ENCODE results near the gene DCST2.
A peak's percentile ranks its signal among the peaks of the same experiment; 100 is the strongest.

Gene DCST2

DNA sequence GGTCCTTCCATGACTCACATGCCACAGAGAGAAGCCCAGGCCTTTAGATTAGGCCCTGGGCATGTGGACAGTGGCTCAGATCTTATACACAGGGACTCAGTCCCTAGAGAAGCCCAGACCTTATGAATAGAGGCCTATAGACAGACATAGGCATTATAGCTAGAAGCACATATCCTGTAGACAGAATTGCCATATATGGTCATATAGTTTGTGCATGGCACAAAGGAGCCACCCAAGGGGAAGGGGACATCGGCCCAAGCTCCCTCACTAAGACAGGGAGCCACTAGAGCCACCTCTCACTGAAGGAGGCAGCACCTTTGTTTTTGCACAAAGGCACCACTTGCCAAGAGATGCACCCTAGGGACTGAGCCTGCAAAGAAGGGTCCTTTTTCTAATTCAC lies 42.8 kb upstream of the DCST2 start:
- Histone ChIP-seq H3K27me3 (peaks cover 100% of the 10 kb centered on the region), H3K9me3 (no peaks in the 10 kb centered on the region), H3K4me3 (ENCODE audit: low read depth in 1 of 2, low read length in 1 of 2) (no peak overlapping the region), H3K36me3 (no peaks in the 10 kb centered on the region), H3K4me1 (ENCODE audit: control insufficient read depth in 1 of 2, insufficient read depth in 1 of 2, low read depth in 1 of 2, low read length in 1 of 2) (peaks cover 26 to 38% of the 10 kb centered on the region in 2 experiments), H3K27ac (no peak overlapping the region)
- TF ChIP-seq, protein P1, sequence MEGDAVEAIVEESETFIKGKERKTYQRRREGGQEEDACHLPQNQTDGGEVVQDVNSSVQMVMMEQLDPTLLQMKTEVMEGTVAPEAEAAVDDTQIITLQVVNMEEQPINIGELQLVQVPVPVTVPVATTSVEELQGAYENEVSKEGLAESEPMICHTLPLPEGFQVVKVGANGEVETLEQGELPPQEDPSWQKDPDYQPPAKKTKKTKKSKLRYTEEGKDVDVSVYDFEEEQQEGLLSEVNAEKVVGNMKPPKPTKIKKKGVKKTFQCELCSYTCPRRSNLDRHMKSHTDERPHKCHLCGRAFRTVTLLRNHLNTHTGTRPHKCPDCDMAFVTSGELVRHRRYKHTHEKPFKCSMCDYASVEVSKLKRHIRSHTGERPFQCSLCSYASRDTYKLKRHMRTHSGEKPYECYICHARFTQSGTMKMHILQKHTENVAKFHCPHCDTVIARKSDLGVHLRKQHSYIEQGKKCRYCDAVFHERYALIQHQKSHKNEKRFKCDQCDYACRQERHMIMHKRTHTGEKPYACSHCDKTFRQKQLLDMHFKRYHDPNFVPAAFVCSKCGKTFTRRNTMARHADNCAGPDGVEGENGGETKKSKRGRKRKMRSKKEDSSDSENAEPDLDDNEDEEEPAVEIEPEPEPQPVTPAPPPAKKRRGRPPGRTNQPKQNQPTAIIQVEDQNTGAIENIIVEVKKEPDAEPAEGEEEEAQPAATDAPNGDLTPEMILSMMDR (IDR thresholded peaks at IDR 0.05) = no peak

DNA sequence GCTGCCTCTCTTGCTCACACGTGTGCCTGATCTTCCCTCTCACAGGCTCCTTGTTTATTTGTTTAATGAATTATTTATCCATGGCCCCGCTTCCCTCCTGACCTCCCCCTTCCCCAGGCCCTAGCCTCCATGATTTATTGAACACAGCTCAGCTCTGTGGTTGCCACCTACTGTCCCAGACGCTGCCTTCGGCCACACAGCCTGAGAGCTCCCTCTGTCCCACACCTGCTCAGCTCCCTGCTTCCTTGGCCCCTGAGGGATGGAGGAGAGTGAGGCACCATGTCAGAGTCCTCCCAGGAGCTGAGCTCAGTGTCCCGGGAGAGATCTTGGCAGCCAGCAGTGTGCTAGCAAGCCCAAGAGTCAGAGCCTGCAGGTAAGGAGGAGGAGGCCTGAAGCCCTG lies 42.0 kb upstream of the DCST2 start:
- no peaks in the 10 kb centered on the region for H3K9me3 ChIP-seq
- H3K36me3 ChIP-seq = no peaks in the 10 kb centered on the region
- H3K4me3 ChIP-seq (ENCODE audit: low read depth in 1 of 2, low read length in 1 of 2) = no peak overlapping the region
- H3K4me1 ChIP-seq (ENCODE audit: control insufficient read depth in 1 of 2, insufficient read depth in 1 of 2, low read depth in 1 of 2, low read length in 1 of 2) = peaks cover 26 to 38% of the 10 kb centered on the region in 2 experiments
- no peak overlapping the region for H3K27ac ChIP-seq
- TF ChIP-seq, protein P1 (IDR thresholded peaks at IDR 0.05) = no peak
- H3K27me3 ChIP-seq = peaks cover 100% of the 10 kb centered on the region

DNA sequence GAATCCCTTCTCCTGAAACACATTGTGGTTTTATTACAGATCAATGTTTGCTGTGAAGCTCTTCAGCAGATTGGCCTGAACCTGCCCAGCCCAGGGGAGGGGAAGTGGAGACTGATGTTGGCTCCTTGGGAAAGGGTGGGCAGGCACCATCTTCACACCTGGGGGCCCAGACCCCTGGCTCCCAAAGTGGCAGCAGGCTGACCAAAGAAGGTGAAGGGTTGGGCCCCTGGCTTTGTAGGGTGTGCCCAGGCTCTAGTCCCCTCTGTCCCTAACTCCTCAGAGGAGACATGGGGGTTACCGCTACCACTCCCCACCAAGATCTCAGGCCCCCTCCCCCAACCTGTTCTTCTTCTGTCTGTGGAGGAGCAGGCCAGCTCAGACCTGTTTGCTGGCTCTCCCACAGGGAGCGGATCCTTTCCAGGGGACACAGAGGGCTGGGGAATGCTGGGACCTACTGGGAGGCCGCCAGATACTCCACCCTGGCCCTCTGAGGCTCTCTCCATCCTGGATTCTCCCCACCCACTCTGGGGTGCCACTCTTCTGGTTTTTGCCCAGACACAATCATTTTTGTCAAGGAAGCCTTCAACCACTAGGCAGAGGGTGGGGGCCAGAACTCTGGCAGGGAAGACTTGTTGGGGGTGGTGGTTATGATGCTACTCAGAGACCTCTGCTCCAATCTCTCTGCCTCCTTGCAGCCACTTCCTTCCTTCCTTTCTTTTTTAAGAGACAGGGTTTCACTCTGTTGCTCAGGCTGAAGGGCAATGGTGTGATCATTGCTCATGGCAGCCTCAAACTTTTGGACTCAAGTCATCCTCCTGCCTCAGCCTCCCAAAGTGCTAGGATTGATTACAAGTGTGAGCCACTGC lies 40.0 kb upstream of the DCST2 start:
- Histone ChIP-seq H3K9me3 (no peaks in the 10 kb centered on the region), H3K27ac (no peak overlapping the region), H3K36me3 (peaks cover 5% of the 10 kb centered on the region), H3K4me3 (ENCODE audit: low read depth in 1 of 2, low read length in 1 of 2) (no peak overlapping the region), H3K27me3 (peaks cover 100% of the 10 kb centered on the region), H3K4me1 (ENCODE audit: control insufficient read depth in 1 of 2, insufficient read depth in 1 of 2, low read depth in 1 of 2, low read length in 1 of 2) (peaks cover 19 to 23% of the 10 kb centered on the region in 2 experiments)
- TF ChIP-seq, protein P1 (IDR thresholded peaks at IDR 0.05) = no peak

DNA sequence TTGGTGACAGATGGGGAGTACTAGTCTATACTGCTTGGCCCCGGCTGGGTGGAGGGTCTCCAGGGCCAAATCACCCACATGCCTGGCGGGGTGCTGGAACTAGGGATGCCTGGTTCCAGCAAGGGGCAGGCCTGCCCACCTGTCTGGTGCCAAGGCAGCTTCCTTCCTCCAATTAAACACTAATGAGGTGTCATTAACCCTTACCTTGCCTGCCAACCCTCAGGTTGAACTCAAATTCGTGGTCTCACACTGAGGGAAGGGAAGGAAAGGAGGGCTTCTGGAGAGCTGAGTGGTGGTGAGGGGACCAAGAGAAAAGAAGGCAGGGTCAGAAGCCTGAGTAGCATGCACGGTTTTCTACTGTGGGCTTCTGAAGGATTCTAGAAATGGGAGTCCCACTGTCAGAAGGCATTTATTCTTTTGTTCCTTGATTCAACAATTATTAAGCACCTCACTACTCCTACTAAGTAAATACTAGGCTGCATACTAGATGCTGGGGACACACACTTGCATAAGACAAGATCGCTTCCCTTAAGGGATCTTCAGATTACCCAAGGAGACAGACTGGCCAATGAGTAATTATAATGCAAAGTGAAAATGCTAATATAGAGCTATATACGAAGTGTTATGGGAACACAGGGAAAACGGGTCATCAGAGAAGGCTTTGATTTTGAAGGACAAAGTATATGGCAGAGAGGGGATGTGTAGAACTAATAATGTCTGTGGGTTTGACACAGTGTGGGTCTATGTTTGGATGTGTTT lies 39.1 kb upstream of the DCST2 start:
- Histone ChIP-seq H3K27me3 (peaks cover 93% of the 10 kb centered on the region), H3K4me3 (ENCODE audit: low read depth in 1 of 2, low read length in 1 of 2) (no peak overlapping the region), H3K4me1 (ENCODE audit: control insufficient read depth in 1 of 2, insufficient read depth in 1 of 2, low read depth in 1 of 2, low read length in 1 of 2) (peaks cover 19 to 21% of the 10 kb centered on the region in 2 experiments), H3K27ac (no peak overlapping the region), H3K9me3 (no peaks in the 10 kb centered on the region), H3K36me3 (peaks cover 5% of the 10 kb centered on the region)
- TF ChIP-seq, protein P1 (IDR thresholded peaks at IDR 0.05) = no peak

DNA sequence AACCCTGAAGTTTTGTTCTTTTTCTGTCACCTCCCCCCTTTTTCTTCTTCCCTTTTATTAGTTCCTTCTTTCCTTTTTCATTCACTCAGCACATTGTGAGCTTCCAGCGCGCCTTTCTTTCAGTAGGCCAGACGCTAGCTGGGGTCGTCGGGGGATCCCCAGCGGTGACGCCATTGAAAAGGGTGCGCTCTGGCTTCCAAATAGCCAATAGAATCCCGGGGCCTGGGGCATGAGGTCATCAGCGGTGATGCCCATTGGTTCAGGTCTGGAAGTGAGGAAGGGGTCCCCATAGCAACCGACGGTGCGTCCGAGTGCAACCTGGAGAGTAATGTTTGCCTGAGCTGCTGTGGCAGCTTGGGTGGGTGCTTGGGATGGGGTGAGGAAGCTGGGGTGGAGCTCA lies 38.1 kb upstream of the DCST2 start:
- Histone ChIP-seq H3K4me3 (ENCODE audit: low read depth in 1 of 2, low read length in 1 of 2) (peak overlapping the region; percentile 44 to 60), H3K36me3 (peaks cover 5% of the 10 kb centered on the region), H3K9me3 (no peaks in the 10 kb centered on the region), H3K27ac (no peak overlapping the region), H3K27me3 (peaks cover 83% of the 10 kb centered on the region), H3K4me1 (ENCODE audit: control insufficient read depth in 1 of 2, insufficient read depth in 1 of 2, low read depth in 1 of 2, low read length in 1 of 2) (peaks cover 19 to 21% of the 10 kb centered on the region in 2 experiments)
- TF ChIP-seq, protein P1 (IDR thresholded peaks at IDR 0.05) = no peak
